Keratinocyte (primary cell): ENCODE results near the gene MDM2. TPM values are rescaled to one million over a fixed set of nuclear protein-coding genes. Genes with fewer than 3 reads are reported as not detected.

ENCODE experiments used
- DNase-seq: peaks from one replicate; pipeline ENCODE4 v3.0.0-alpha.2; 2011; ENCODE audit warnings: low read depth, missing footprints, low spot score
- FAIRE-seq: peaks from 2 replicates; lab custom pipeline; 2011; peaks lifted over from hg19 to GRCh38; lab: Jason Lieb, UNC
- H2AFZ ChIP-seq: 2 replicates; pipeline ENCODE4 v1.6.0; 2012; ENCODE audit warnings: low read length, control low read depth, inconsistent platforms; ENCODE audit not compliant: control insufficient read depth
- H3K27ac ChIP-seq: 2 replicates; pipeline ENCODE4 v1.5.1; 2011; ENCODE audit warnings: low read length; ENCODE audit not compliant: control insufficient read depth, insufficient read depth
- H3K27me3 ChIP-seq: 3 replicates; pipeline ENCODE4 v1.6.0; 2011; ENCODE audit warnings: low read length; ENCODE audit not compliant: control insufficient read depth, insufficient read depth; ENCODE audit errors: extremely low read depth
- H3K36me3 ChIP-seq, 2 experiments: 2 replicates in 1 of 2; 3 replicates in 1 of 2; pipeline ENCODE4 v1.5.1; 2011; ENCODE audit warnings: low read length in 2 of 2, mild to moderate bottlenecking in 1 of 2; ENCODE audit not compliant: control insufficient read depth in 2 of 2, insufficient read depth in 2 of 2; ENCODE audit errors: extremely low read depth in 1 of 2
- H3K4me1 ChIP-seq: 3 replicates; pipeline ENCODE4 v1.5.1; 2011; ENCODE audit warnings: low read length; ENCODE audit not compliant: control insufficient read depth, insufficient read depth; ENCODE audit errors: extremely low read depth
- H3K4me2 ChIP-seq: 3 replicates; pipeline ENCODE4 v1.6.0; 2011; ENCODE audit warnings: low read depth, low read length; ENCODE audit not compliant: control insufficient read depth, insufficient read depth; ENCODE audit errors: extremely low read depth
- H3K4me3 ChIP-seq, 3 experiments: fragments of 200-600 bp in 1 of 3; sonication (generic) in 1 of 3; 2 replicates in 2 of 3; 3 replicates in 1 of 3; pipeline ENCODE4 v1.5.1; 2011 to 2016; ENCODE audit warnings: low read length in 3 of 3, mild to moderate bottlenecking in 3 of 3, control low read depth in 2 of 3, inconsistent platforms in 1 of 3, low read depth in 1 of 3, mixed read lengths in 1 of 3, mixed run types in 1 of 3, moderate library complexity in 1 of 3; ENCODE audit not compliant: control insufficient read depth in 2 of 3, insufficient read depth in 2 of 3; ENCODE audit errors: extremely low read depth in 1 of 3
- H3K79me2 ChIP-seq: 2 replicates; pipeline ENCODE4 v1.6.0; 2012; ENCODE audit warnings: low read length; ENCODE audit not compliant: control insufficient read depth, insufficient read depth
- H3K9ac ChIP-seq: 3 replicates; pipeline ENCODE4 v1.6.0; 2011; ENCODE audit warnings: low read length; ENCODE audit not compliant: control insufficient read depth, insufficient read depth; ENCODE audit errors: extremely low read depth
- H3K9me1 ChIP-seq: 3 replicates; pipeline ENCODE4 v1.6.0; 2011; ENCODE audit warnings: low read length; ENCODE audit not compliant: control insufficient read depth, insufficient read depth; ENCODE audit errors: extremely low read depth
- H3K9me3 ChIP-seq: 2 replicates; pipeline ENCODE4 v1.5.1; 2012; ENCODE audit warnings: low read depth, low read length; ENCODE audit not compliant: control insufficient read depth
- H4K20me1 ChIP-seq: 3 replicates; pipeline ENCODE4 v1.6.0; 2011; ENCODE audit warnings: low read length; ENCODE audit not compliant: control insufficient read depth, insufficient read depth; ENCODE audit errors: extremely low read depth
- CTCF ChIP-seq, 3 experiments: IDR thresholded peaks in 1 of 3; conservative IDR thresholded peaks in 1 of 3; optimal IDR thresholded peaks in 1 of 3; 2 replicates in 2 of 3; 3 replicates in 1 of 3; pipeline versions ENCODE3 to v1.5.1; 2011; ENCODE audit warnings: low read length in 3 of 3, mild to moderate bottlenecking in 3 of 3, moderate library complexity in 2 of 3, control low read depth in 1 of 3, inconsistent platforms in 1 of 3; ENCODE audit not compliant: insufficient read depth in 2 of 3; ENCODE audit errors: extremely low read depth in 1 of 3
- EZH2 ChIP-seq: IDR thresholded peaks from one replicate; pipeline ENCODE4 v1.6.1; 2012; ENCODE audit warnings: inconsistent platforms, mild to moderate bottlenecking, low read length, moderate library complexity
- dilution Hi-C: fragments of 300-500 bp; cut with MboI; formaldehyde crosslinking; loops from one replicate; pipeline ENCODE4 v1.7.0; 2020; ENCODE audit warnings: low sequenced_read_pairs; ENCODE audit not compliant: extremely low pct_ligation_motif_present
- polyA plus RNA-seq, 5 experiments: library from polyadenylated mRNA; depleted of rRNA in 3 of 5; stranded (reverse) in 3 of 5; stranded (forward) in 1 of 5; unstranded in 1 of 5; fragments of >200 nt; gene quantifications; 1 replicate in 1 of 5; 2 replicates in 3 of 5; 3 replicates in 1 of 5; pipeline versions ENCODE4 v1.2.1 to v1.2.3, GENCODE V29; 2011 to 2012; ENCODE audit warnings: missing spikeins in 2 of 5, low read depth in 1 of 5, low replicate concordance in 1 of 5

Gene MDM2
- polyA plus RNA-seq, 1 donor (not counting 4 experiments of a cell fraction or from before 2014, with no cell fraction given), result 55.0 TPM

DNA sequence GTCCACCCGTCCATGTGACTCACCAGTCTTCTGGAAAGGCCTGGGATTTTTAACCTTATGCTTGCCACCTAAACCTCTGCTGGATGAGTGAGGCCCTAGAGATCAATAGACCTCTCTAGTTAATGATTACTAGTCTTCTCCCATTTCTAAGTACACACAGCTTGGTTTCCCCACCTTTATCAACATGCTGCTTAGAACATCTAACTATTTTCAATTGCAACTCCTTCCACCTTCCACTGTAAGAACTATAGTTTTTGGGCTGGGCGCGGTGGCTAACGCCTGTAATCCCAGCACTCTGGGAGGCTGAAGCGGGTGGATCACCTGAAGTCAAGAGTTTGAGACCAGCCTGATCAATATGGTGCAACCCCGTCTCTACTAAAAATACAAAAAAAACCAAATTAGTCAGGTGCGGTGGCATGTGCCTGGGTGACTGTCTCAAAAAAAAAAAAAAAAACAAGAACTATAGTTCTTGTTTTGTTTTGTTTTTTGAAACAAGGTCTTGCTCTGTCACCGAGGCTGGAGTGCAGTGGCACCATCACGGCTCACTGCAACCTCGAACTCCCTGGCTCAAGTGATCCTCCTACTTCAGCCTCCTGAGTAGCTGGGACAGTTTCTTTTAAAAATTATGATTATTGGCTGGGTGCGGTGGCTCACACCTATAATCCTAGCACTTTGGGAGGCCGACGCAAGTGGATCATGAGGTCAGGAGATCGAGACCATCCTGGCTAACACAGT is 18.7 kb upstream of the MDM2 start:
- H3K27me3 ChIP-seq, result no peaks in the 10 kb centered on the region
- no peak overlapping the region for H3K4me2 ChIP-seq
- no peak overlapping the region for H3K9ac ChIP-seq
- no peak overlapping the region for H3K4me3 ChIP-seq
- H3K79me2 ChIP-seq, result no peaks in the 10 kb centered on the region
- no peak overlapping the region for H3K27ac ChIP-seq
- DNase-seq, result no peak
- peaks cover 25% of the 10 kb centered on the region for H3K4me1 ChIP-seq
- dilution Hi-C loops, result no loop called here
- no peaks in the 10 kb centered on the region for H3K36me3 ChIP-seq
- no peaks in the 10 kb centered on the region for H3K9me3 ChIP-seq
- no peaks in the 10 kb centered on the region for H4K20me1 ChIP-seq
- H2AFZ ChIP-seq, result no peak overlapping the region
- FAIRE-seq, result no peak
- TF ChIP-seq EZH2 (no peak), CTCF (optimal IDR thresholded peaks at IDR 0.05 in 1 of 3, IDR thresholded peaks at IDR 0.05 in 1 of 3, conservative IDR thresholded peaks at IDR 0.05 in 1 of 3; ENCODE audit: extremely low read depth in 1 of 3, insufficient read depth in 2 of 3, low read length in 3 of 3) (no peak)
- H3K9me1 ChIP-seq, result no peaks in the 10 kb centered on the region

- no peak for FAIRE-seq
- Histone ChIP-seq H3K9ac (no peak overlapping the region), H3K79me2 (no peaks in the 10 kb centered on the region), H3K27me3 (no peaks in the 10 kb centered on the region), H3K4me2 (no peak overlapping the region), H3K36me3 (no peaks in the 10 kb centered on the region), H3K4me3 (no peak overlapping the region), H3K27ac (no peak overlapping the region), H3K9me3 (no peaks in the 10 kb centered on the region), H2AFZ (no peak overlapping the region), H3K4me1 (peaks cover 31% of the 10 kb centered on the region), H3K9me1 (no peaks in the 10 kb centered on the region), H4K20me1 (no peaks in the 10 kb centered on the region)
- dilution Hi-C loops, result no loop called here
- no peak for DNase-seq
- TF ChIP-seq EZH2, result no peak
- TF ChIP-seq CTCF (optimal IDR thresholded peaks at IDR 0.05 in 1 of 3, IDR thresholded peaks at IDR 0.05 in 1 of 3, conservative IDR thresholded peaks at IDR 0.05 in 1 of 3; ENCODE audit: extremely low read depth in 1 of 3, insufficient read depth in 2 of 3, low read length in 3 of 3), result no peak
These were observed 17.7 kb upstream of the MDM2 start for GRCh38 chr12:68790081-68790951.
